NB4 (cell line): ENCODE data around the gene GREB1L.
A peak's percentile ranks its signal among the peaks of the same experiment; 100 is the strongest.

ENCODE experiments used
- DNase-seq: peaks from one replicate; pipeline ENCODE4 v3.0.0; 2010; ENCODE audit warnings: low read depth
- H3K4me3 ChIP-seq: one replicate; pipeline ENCODE4 v1.5.1; 2011; ENCODE audit warnings: mild to moderate bottlenecking, low read depth, low read length, moderate library complexity
- MAX ChIP-seq: IDR thresholded peaks from 2 replicates; pipeline ENCODE4 v1.6.1; 2011; ENCODE audit warnings: low read depth, low read length
- MYC ChIP-seq: IDR thresholded peaks from 2 replicates; pipeline ENCODE4 v1.6.1; 2011; ENCODE audit warnings: low read depth, low read length
- POLR2A ChIP-seq: IDR thresholded peaks from 2 replicates; pipeline ENCODE4 v1.6.1; 2011; ENCODE audit warnings: mild to moderate bottlenecking; ENCODE audit not compliant: insufficient read length; ENCODE audit errors: extremely low read depth
- TF ChIP-seq, protein P1 (sequence below): IDR thresholded peaks from one replicate; pipeline ENCODE4 v1.5.1; 2012; ENCODE audit warnings: low read depth, low read length

The GREB1L gene

DNA sequence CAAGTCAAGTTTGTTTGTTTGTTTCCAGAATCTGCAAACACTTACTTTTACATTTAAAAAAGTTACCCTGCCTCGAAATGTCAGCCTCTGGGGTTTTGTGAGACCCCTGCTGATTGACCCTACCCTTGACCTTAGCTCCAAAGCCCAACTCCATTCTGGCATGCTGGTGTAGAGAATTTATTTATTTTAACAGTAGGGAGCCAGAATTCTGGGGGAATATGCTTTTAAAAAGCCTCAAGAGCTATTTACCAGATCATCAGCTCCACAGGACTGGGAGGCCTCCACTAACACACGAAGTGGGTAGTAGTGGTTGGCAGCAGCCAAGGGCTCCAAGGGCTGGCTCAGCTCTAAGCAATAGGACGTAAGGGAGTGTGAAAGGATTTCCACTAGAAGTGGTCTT lies 23.2 kb upstream of the GREB1L start:
- TF ChIP-seq, protein P1, sequence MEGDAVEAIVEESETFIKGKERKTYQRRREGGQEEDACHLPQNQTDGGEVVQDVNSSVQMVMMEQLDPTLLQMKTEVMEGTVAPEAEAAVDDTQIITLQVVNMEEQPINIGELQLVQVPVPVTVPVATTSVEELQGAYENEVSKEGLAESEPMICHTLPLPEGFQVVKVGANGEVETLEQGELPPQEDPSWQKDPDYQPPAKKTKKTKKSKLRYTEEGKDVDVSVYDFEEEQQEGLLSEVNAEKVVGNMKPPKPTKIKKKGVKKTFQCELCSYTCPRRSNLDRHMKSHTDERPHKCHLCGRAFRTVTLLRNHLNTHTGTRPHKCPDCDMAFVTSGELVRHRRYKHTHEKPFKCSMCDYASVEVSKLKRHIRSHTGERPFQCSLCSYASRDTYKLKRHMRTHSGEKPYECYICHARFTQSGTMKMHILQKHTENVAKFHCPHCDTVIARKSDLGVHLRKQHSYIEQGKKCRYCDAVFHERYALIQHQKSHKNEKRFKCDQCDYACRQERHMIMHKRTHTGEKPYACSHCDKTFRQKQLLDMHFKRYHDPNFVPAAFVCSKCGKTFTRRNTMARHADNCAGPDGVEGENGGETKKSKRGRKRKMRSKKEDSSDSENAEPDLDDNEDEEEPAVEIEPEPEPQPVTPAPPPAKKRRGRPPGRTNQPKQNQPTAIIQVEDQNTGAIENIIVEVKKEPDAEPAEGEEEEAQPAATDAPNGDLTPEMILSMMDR = no peak
- DNase-seq = no peak
- H3K4me3 ChIP-seq = no peak overlapping the region

DNA sequence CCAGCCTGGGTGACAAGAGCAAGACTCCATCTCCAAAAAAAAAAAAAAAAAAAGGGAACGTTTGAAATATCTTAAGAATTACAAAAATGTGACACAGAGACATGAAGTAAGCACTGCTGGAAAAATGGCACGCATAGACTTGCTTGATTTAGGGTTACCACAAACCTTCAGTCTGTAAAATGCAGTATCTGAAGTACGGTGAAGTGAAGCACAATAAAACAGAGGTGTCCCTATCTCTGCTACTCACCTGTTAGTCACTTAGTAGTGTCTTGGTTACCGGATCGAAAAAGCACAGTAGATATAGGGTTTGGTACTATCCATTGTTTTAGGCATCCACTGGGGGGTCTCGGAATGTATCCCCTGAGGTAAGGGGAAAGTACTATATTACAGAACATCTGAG lies 11.6 kb upstream of the GREB1L start:
- no peak overlapping the region for H3K4me3 ChIP-seq
- TF ChIP-seq POLR2A (no peak), MYC (no peak), MAX (no peak)
- TF ChIP-seq, protein P1 = no peak
- DNase-seq = no peak

- DNase-seq = peak; percentile 8
- TF ChIP-seq MAX = no peak
- no peak for TF ChIP-seq POLR2A
- H3K4me3 ChIP-seq = no peak overlapping the region
Measured at GRCh38 chr18:21241301-21242048, 557 bp upstream of the GREB1L start.

GRCh38 chr18:21242780-21243401 lies 859 bp downstream of the GREB1L start:
- H3K4me3 ChIP-seq = no peak overlapping the region
- TF ChIP-seq, protein P1 = no peak
- TF ChIP-seq MYC (no peak), MAX (no peak), POLR2A (no peak)
- DNase-seq = no peak

GRCh38 chr18:21254576-21254975 lies 12.5 kb downstream of the GREB1L start:
- no peak for DNase-seq
- H3K4me3 ChIP-seq = no peak overlapping the region
- no peak for TF ChIP-seq MAX
- no peak for TF ChIP-seq MYC
- TF ChIP-seq, protein P1 = no peak
- no peak for TF ChIP-seq POLR2A

DNA sequence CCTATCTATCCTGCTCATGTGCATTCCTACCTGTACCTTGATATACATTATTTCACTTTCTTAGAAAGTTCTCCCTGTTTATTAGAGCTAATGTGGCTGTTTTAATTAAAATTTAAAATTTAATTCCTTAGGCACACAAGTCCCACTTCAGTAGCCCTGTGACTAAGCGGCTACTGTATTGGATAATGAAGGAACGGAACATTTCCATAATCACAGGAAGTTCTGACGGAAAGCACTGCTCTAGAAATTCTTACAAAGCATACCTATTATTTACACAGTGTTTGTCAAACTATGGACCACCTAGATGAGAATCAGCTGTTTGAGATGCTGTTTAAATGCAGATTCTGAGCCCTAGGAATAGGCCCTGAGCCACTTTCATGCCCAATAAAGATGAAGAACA lies 13.2 kb downstream of the GREB1L start:
- H3K4me3 ChIP-seq = no peak overlapping the region
- TF ChIP-seq, protein P1 = no peak
- TF ChIP-seq POLR2A (no peak), MAX (no peak), MYC (no peak)
- no peak for DNase-seq
